ENCODE measurements around the gene GCN1. TPM values are rescaled to one million over a fixed set of nuclear protein-coding genes. Genes with fewer than 3 reads are reported as not detected.
A peak's percentile ranks its signal among the peaks of the same experiment; 100 is the strongest.

GCN1 gene
- total RNA-seq, 1 experiment from 2014 or later: 53.6 TPM

GRCh38 chr12:120230974-120231315, 36.4 kb upstream of the GCN1 start:
- H3K79me2 ChIP-seq (ENCODE audit: low read length): no peaks in the 10 kb centered on the region
- H3K27ac ChIP-seq (ENCODE audit: low read length): no peak overlapping the region
- DNase-seq: no peak
- H4K20me1 ChIP-seq (ENCODE audit: insufficient read depth, low read depth, low read length): peaks cover 7% of the 10 kb centered on the region; the same call in 1 of the 2 replicates
- no peaks in the 10 kb centered on the region for H3K9me3 ChIP-seq (ENCODE audit: low read length)
- H3K27me3 ChIP-seq (ENCODE audit: low read length): no peaks in the 10 kb centered on the region
- no peak overlapping the region for H2AFZ ChIP-seq (ENCODE audit: low read length)
- H3K4me3 ChIP-seq (ENCODE audit: low read length): no peak overlapping the region
- H3K36me3 ChIP-seq (ENCODE audit: insufficient read depth, low read length): no peaks in the 10 kb centered on the region
- peaks cover 26% of the 10 kb centered on the region for H3K4me1 ChIP-seq (ENCODE audit: low read length)
- no peaks in the 10 kb centered on the region for H3K9me2 ChIP-seq (replicated peaks; ENCODE audit: insufficient read depth, low read length)
- no peak overlapping the region for H3K4me2 ChIP-seq (ENCODE audit: low read depth, low read length, poor library complexity, severe bottlenecking)
- no peak overlapping the region for H3K9ac ChIP-seq (ENCODE audit: low read length)

- Histone ChIP-seq H2AFZ (ENCODE audit: low read length) (no peak overlapping the region), H3K27me3 (ENCODE audit: low read length) (no peaks in the 10 kb centered on the region), H3K27ac (ENCODE audit: low read length) (no peak overlapping the region), H3K36me3 (ENCODE audit: insufficient read depth, low read length) (no peaks in the 10 kb centered on the region), H3K9me2 (replicated peaks; ENCODE audit: insufficient read depth, low read length) (no peaks in the 10 kb centered on the region), H3K4me1 (ENCODE audit: low read length) (peaks cover 26% of the 10 kb centered on the region), H4K20me1 (ENCODE audit: insufficient read depth, low read depth, low read length) (peaks cover 6% of the 10 kb centered on the region; the same call in 1 of the 2 replicates), H3K9ac (ENCODE audit: low read length) (no peak overlapping the region), H3K9me3 (ENCODE audit: low read length) (no peaks in the 10 kb centered on the region), H3K4me2 (ENCODE audit: low read depth, low read length, poor library complexity, severe bottlenecking) (no peak overlapping the region), H3K4me3 (ENCODE audit: low read length) (no peak overlapping the region), H3K79me2 (ENCODE audit: low read length) (no peaks in the 10 kb centered on the region)
- no peak for DNase-seq
These were observed 35.9 kb upstream of the GCN1 start for GRCh38 chr12:120230326-120230973.

GRCh38 chr12:120229487-120230325, 35.2 kb upstream of the GCN1 start:
- Histone ChIP-seq H2AFZ (ENCODE audit: low read length) (no peak overlapping the region), H3K27ac (ENCODE audit: low read length) (no peak overlapping the region; the same call in 1 of the 2 replicates), H3K9me3 (ENCODE audit: low read length) (no peaks in the 10 kb centered on the region), H3K79me2 (ENCODE audit: low read length) (no peaks in the 10 kb centered on the region), H3K9ac (ENCODE audit: low read length) (peak overlapping the region; percentile 58; the same call in 1 of the 2 replicates), H3K4me2 (ENCODE audit: low read depth, low read length, poor library complexity, severe bottlenecking) (peak overlapping the region; percentile 74), H4K20me1 (ENCODE audit: insufficient read depth, low read depth, low read length) (no peaks in the 10 kb centered on the region), H3K9me2 (replicated peaks; ENCODE audit: insufficient read depth, low read length) (no peaks in the 10 kb centered on the region), H3K27me3 (ENCODE audit: low read length) (no peaks in the 10 kb centered on the region), H3K4me1 (ENCODE audit: low read length) (peaks cover 23% of the 10 kb centered on the region), H3K36me3 (ENCODE audit: insufficient read depth, low read length) (no peaks in the 10 kb centered on the region), H3K4me3 (ENCODE audit: low read length) (0 out of 2 replicates have a peak overlapping the region, but pooled peaks have one; percentile 31)
- DNase-seq: no peak

- no peaks in the 10 kb centered on the region for H3K9me2 ChIP-seq (replicated peaks; ENCODE audit: insufficient read depth, low read length)
- peak overlapping the region; percentile 74 for H3K4me2 ChIP-seq (ENCODE audit: low read depth, low read length, poor library complexity, severe bottlenecking)
- peak overlapping the region; percentile 75 for H3K27ac ChIP-seq (ENCODE audit: low read length)
- H3K27me3 ChIP-seq (ENCODE audit: low read length): no peaks in the 10 kb centered on the region
- no peaks in the 10 kb centered on the region for H3K36me3 ChIP-seq (ENCODE audit: insufficient read depth, low read length)
- H3K9ac ChIP-seq (ENCODE audit: low read length): peak overlapping the region; percentile 58
- peaks cover 20% of the 10 kb centered on the region for H3K4me1 ChIP-seq (ENCODE audit: low read length)
- H3K79me2 ChIP-seq (ENCODE audit: low read length): no peaks in the 10 kb centered on the region
- no peaks in the 10 kb centered on the region for H4K20me1 ChIP-seq (ENCODE audit: insufficient read depth, low read depth, low read length)
- peak; percentile 53 for DNase-seq
- H3K9me3 ChIP-seq (ENCODE audit: low read length): no peaks in the 10 kb centered on the region
- H3K4me3 ChIP-seq (ENCODE audit: low read length): peak overlapping the region; percentile 31; the same call in 1 of the 2 replicates
- peak overlapping the region; percentile 89; the same call in 1 of the 2 replicates for H2AFZ ChIP-seq (ENCODE audit: low read length)
These were observed 34.6 kb upstream of the GCN1 start for GRCh38 chr12:120229071-120229486.

DNA sequence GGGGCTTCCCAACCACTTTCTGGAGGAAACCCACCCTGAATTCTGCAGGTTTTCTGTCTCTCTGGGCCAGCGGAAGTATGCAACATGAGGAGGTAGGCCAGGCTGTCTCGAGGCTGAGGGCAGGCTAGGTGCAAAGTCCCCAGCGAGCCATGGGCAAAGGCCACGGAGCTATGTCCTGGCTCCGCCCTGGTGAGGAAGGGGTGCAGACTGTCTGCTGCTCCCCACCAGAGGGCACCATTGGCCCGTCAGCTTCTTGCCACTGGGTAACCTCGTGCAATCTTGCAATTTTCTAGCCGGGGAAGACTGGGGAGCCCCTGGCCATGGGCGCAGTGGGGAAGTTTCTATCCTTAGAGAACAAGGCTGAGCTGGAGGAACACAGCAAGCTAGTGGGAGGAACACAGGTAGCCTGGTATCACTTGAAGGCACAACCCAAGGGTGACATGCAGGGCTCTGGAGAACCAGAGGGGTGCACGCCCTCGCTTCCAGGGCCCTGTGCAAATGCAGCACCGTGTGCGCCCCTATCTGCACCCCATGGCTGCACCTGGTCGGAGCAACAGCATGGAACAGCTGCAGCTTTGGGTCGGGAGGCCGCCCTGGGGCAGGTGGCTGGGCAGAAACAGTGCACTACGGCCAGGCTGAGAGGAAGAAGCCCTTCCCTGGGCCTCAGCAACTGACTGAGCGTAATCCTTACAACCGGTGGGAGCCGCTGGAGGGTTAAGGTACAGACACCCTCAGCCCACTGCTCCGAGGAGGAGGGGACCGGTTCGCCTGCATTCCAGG, 34.0 kb upstream of the GCN1 start:
- Histone ChIP-seq H3K9me2 (replicated peaks; ENCODE audit: insufficient read depth, low read length) (no peaks in the 10 kb centered on the region), H3K9me3 (ENCODE audit: low read length) (no peaks in the 10 kb centered on the region), H3K27ac (ENCODE audit: low read length) (peak overlapping the region; percentile 75), H3K36me3 (ENCODE audit: insufficient read depth, low read length) (no peaks in the 10 kb centered on the region), H3K4me3 (ENCODE audit: low read length) (peak overlapping the region; percentile 31; the same call in 1 of the 2 replicates), H4K20me1 (ENCODE audit: insufficient read depth, low read depth, low read length) (no peaks in the 10 kb centered on the region), H3K4me2 (ENCODE audit: low read depth, low read length, poor library complexity, severe bottlenecking) (peak overlapping the region; percentile 74), H3K4me1 (ENCODE audit: low read length) (peaks cover 20% of the 10 kb centered on the region), H2AFZ (ENCODE audit: low read length) (peak overlapping the region; percentile 89; the same call in 1 of the 2 replicates), H3K79me2 (ENCODE audit: low read length) (no peaks in the 10 kb centered on the region), H3K9ac (ENCODE audit: low read length) (peak overlapping the region; percentile 58), H3K27me3 (ENCODE audit: low read length) (no peaks in the 10 kb centered on the region)
- peak; percentile 94 for DNase-seq

- Histone ChIP-seq H3K9ac (ENCODE audit: low read length) (no peak overlapping the region), H3K4me2 (ENCODE audit: low read depth, low read length, poor library complexity, severe bottlenecking) (peak overlapping the region; percentile 74)
These were observed 33.5 kb upstream of the GCN1 start for GRCh38 chr12:120228041-120228290.

GRCh38 chr12:120227233-120228040, 32.9 kb upstream of the GCN1 start:
- Histone ChIP-seq H3K4me2 (ENCODE audit: low read depth, low read length, poor library complexity, severe bottlenecking) (no peak overlapping the region), H3K27me3 (ENCODE audit: low read length) (no peaks in the 10 kb centered on the region)

More at GRCh38 chr12:120228041-120228290, 33.5 kb upstream of the GCN1 start:
- Histone ChIP-seq H2AFZ (ENCODE audit: low read length) (no peak overlapping the region), H3K79me2 (ENCODE audit: low read length) (no peaks in the 10 kb centered on the region), H4K20me1 (ENCODE audit: insufficient read depth, low read depth, low read length) (no peaks in the 10 kb centered on the region), H3K36me3 (ENCODE audit: insufficient read depth, low read length) (no peaks in the 10 kb centered on the region), H3K4me1 (ENCODE audit: low read length) (peaks cover 20% of the 10 kb centered on the region), H3K4me3 (ENCODE audit: low read length) (no peak overlapping the region), H3K9me3 (ENCODE audit: low read length) (no peaks in the 10 kb centered on the region), H3K27me3 (ENCODE audit: low read length) (no peaks in the 10 kb centered on the region), H3K27ac (ENCODE audit: low read length) (no peak overlapping the region), H3K9me2 (replicated peaks; ENCODE audit: insufficient read depth, low read length) (no peaks in the 10 kb centered on the region)
- no peak for DNase-seq

More at GRCh38 chr12:120227233-120228040, 32.9 kb upstream of the GCN1 start:
- no peak for DNase-seq
- no peaks in the 10 kb centered on the region for H3K79me2 ChIP-seq (ENCODE audit: low read length)
- H3K4me3 ChIP-seq (ENCODE audit: low read length): no peak overlapping the region
- H4K20me1 ChIP-seq (ENCODE audit: insufficient read depth, low read depth, low read length): no peaks in the 10 kb centered on the region
- peaks cover 20% of the 10 kb centered on the region for H3K4me1 ChIP-seq (ENCODE audit: low read length)
- no peaks in the 10 kb centered on the region for H3K9me3 ChIP-seq (ENCODE audit: low read length)
- H2AFZ ChIP-seq (ENCODE audit: low read length): no peak overlapping the region
- no peak overlapping the region for H3K27ac ChIP-seq (ENCODE audit: low read length)
- no peaks in the 10 kb centered on the region for H3K36me3 ChIP-seq (ENCODE audit: insufficient read depth, low read length)
- no peaks in the 10 kb centered on the region for H3K9me2 ChIP-seq (replicated peaks; ENCODE audit: insufficient read depth, low read length)
- H3K9ac ChIP-seq (ENCODE audit: low read length): no peak overlapping the region
